HG03378 (cell line): ENCODE results near the gene FEZ2.

Source experiments
- ATAC-seq: cut with Tn5 transposase; IDR thresholded peaks from one replicate; pipeline ENCODE4 v1.9.1; 2021; ENCODE audit warnings: mild to moderate bottlenecking, moderate library complexity; ENCODE audit not compliant: unreplicated experiment

The FEZ2 gene

GRCh38 chr2:36587556-36587955, 10.4 kb downstream of the FEZ2 start:
- ATAC-seq = no peak

- no peak for ATAC-seq
Measured at GRCh38 chr2:36587101-36587500, 10.9 kb downstream of the FEZ2 start.

GRCh38 chr2:36586672-36587071, 11.3 kb downstream of the FEZ2 start:
- ATAC-seq = no peak

- no peak for ATAC-seq
Measured at GRCh38 chr2:36584148-36584794, 13.7 kb downstream of the FEZ2 start.

- ATAC-seq = no peak
Measured at GRCh38 chr2:36582951-36583350, 15.0 kb downstream of the FEZ2 start.

- ATAC-seq = no peak
Measured at GRCh38 chr2:36582538-36582937, 15.4 kb downstream of the FEZ2 start.

GRCh38 chr2:36579297-36579664, 18.7 kb downstream of the FEZ2 start:
- ATAC-seq = no peak

GRCh38 chr2:36578343-36579296, 19.3 kb downstream of the FEZ2 start:
- ATAC-seq = no peak

- no peak for ATAC-seq
Measured at GRCh38 chr2:36577884-36578283, 20.1 kb downstream of the FEZ2 start.

- ATAC-seq = no peak
Measured at GRCh38 chr2:36574560-36574959, 23.4 kb downstream of the FEZ2 start.

- no peak for ATAC-seq
Measured at GRCh38 chr2:36573165-36573564, 24.8 kb downstream of the FEZ2 start.

GRCh38 chr2:36572719-36573059, 25.3 kb downstream of the FEZ2 start:
- ATAC-seq = no peak

GRCh38 chr2:36572054-36572718, 25.8 kb downstream of the FEZ2 start:
- ATAC-seq = no peak

- ATAC-seq = no peak
Measured at GRCh38 chr2:36570416-36570815, 27.6 kb downstream of the FEZ2 start.

GRCh38 chr2:36569267-36569856, 28.6 kb downstream of the FEZ2 start:
- ATAC-seq = no peak

- ATAC-seq = no peak
Measured at GRCh38 chr2:36568516-36569246, 29.3 kb downstream of the FEZ2 start.

GRCh38 chr2:36567711-36568408, 30.1 kb downstream of the FEZ2 start:
- ATAC-seq = no peak

GRCh38 chr2:36566887-36567286, 31.1 kb downstream of the FEZ2 start:
- no peak for ATAC-seq

- no peak for ATAC-seq
Measured at GRCh38 chr2:36565712-36566111, 32.3 kb downstream of the FEZ2 start.

GRCh38 chr2:36564377-36564930, 33.5 kb downstream of the FEZ2 start:
- no peak for ATAC-seq
